CD4-positive, alpha-beta memory T cell (primary cell): ENCODE measurements around the gene TACC2. TPM values are rescaled to one million over a fixed set of nuclear protein-coding genes. Genes with fewer than 3 reads are reported as not detected.

ENCODE experiments used
- CTCF ChIA-PET: fragments of 350-600 bp; sonication (Branson Sonifier 250); formaldehyde crosslinking; loops from one replicate; lab custom pipeline; 2021; ENCODE audit warnings: inconsistent platforms; ENCODE audit not compliant: partially characterized antibody; lab: Charles Lee
- POLR2A ChIA-PET: fragments of 350-600 bp; sonication (Branson Sonifier 250); formaldehyde crosslinking; loops from one replicate; lab custom pipeline; 2021; ENCODE audit not compliant: partially characterized antibody; lab: Charles Lee
- DNase-seq, 5 donors: peaks; one replicate each; pipeline versions ENCODE4 v3.0.0 to v3.0.0-alpha.2; 2020 to 2022; ENCODE audit warnings: mixed read lengths in 1 of 5
- H3K27ac ChIP-seq: one replicate; pipeline ENCODE4 v1.7.0; 2013; ENCODE audit warnings: low read depth, low read length
- H3K27me3 ChIP-seq: 2 replicates; pipeline ENCODE4 v1.7.0; 2013; ENCODE audit warnings: mild to moderate bottlenecking, low read length, moderate library complexity; ENCODE audit not compliant: insufficient read depth
- H3K36me3 ChIP-seq: 2 replicates; pipeline ENCODE4 v1.7.0; 2013; ENCODE audit warnings: mild to moderate bottlenecking, low read length, moderate library complexity; ENCODE audit not compliant: insufficient read depth
- H3K4me1 ChIP-seq: 2 replicates; pipeline ENCODE4 v1.7.0; 2013; ENCODE audit warnings: mild to moderate bottlenecking, low read length, moderate library complexity; ENCODE audit not compliant: insufficient read depth
- H3K4me3 ChIP-seq, 2 donors: one replicate each; pipeline ENCODE4 v1.7.0; 2013; ENCODE audit warnings: low read length in 2 of 2, mild to moderate bottlenecking in 1 of 2
- H3K9me3 ChIP-seq, 2 donors: one replicate each; pipeline ENCODE4 v1.7.0; 2013; ENCODE audit warnings: low read length in 2 of 2, control low read depth in 1 of 2; ENCODE audit not compliant: control insufficient read depth in 1 of 2
- H3K27ac Mint-ChIP-seq, 7 donors: one replicate each; pipeline ENCODE4 v1.8.0; 2020 to 2021; ENCODE audit warnings: mixed read lengths in 7 of 7, mild to moderate bottlenecking in 6 of 7, inconsistent platforms in 3 of 7, moderate library complexity in 3 of 7
- H3K27me3 Mint-ChIP-seq, 2 donors: one replicate each; pipeline ENCODE4 v1.8.0; 2020 to 2021; ENCODE audit warnings: mixed read lengths in 2 of 2
- H3K36me3 Mint-ChIP-seq, 2 donors: one replicate each; pipeline ENCODE4 v1.8.0; 2020 to 2021; ENCODE audit warnings: mixed read lengths in 2 of 2, inconsistent platforms in 1 of 2, mild to moderate bottlenecking in 1 of 2
- H3K4me1 Mint-ChIP-seq, 4 donors: one replicate each; pipeline ENCODE4 v1.8.0; 2020 to 2021; ENCODE audit warnings: mixed read lengths in 4 of 4, mild to moderate bottlenecking in 1 of 4
- H3K4me3 Mint-ChIP-seq, 8 donors: one replicate each; pipeline ENCODE4 v1.8.0; 2020 to 2021; ENCODE audit warnings: mixed read lengths in 8 of 8, mild to moderate bottlenecking in 7 of 8, moderate library complexity in 6 of 8, inconsistent platforms in 3 of 8
- H3K9me3 Mint-ChIP-seq, 8 donors: one replicate each; pipeline ENCODE4 v1.8.0; 2020 to 2021; ENCODE audit warnings: mixed read lengths in 8 of 8, mild to moderate bottlenecking in 5 of 8, inconsistent platforms in 3 of 8, moderate library complexity in 1 of 8
- intact Hi-C: fragments of 100-400 bp; cut with micrococcal nuclease; formaldehyde crosslinking; loops from one replicate; pipeline ENCODE4 v1.15.1; 2023
- polyA plus RNA-seq, 2 donors: library from polyadenylated mRNA; unstranded; fragments of 300-500 nt; fragmentation: Illumina TruSeq; gene quantifications; one replicate each; pipeline ENCODE4 v1.2.3, GENCODE V29; 2021
- total RNA-seq, 2 experiments: library from RNA; stranded (reverse); gene quantifications; one replicate each; pipeline ENCODE4 v1.2.3, GENCODE V29; 2021

TACC2 gene
- total and polyA plus RNA-seq, 4 experiments from 2014 or later, result not detected

DNA sequence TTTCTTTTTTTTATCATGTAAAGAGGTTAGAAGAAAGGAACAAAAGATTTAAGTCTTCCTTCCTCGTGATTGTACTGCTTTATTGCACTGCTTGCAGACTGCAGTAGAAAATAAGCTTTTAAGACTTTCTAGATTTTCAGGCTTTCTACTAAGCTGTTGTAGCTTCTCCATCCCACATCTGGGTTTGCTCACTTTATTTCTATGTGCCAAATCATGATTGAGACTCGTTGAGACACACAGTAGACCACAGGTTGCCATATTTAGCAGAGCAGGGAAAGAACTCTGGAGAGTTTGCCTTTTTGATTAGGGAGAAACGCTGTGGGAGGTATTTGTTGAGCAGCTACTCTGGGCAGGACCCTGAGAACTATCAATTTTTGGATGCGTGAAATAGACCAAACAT is 192.9 kb downstream of the TACC2 start:
- H3K4me1 Mint-ChIP-seq, result no peaks in the 10 kb centered on the region
- H3K4me3 Mint-ChIP-seq, result no peak overlapping the region
- peaks cover 0 to 2% (median 0%) of the 10 kb centered on the region in 8 donors for H3K9me3 Mint-ChIP-seq
- CTCF ChIA-PET, result interaction anchor here (0.6 kb wide), 1 partner anchor 370 kb away, joined by 3 read pairs; no protein-coding TSS in a partner anchor
- Histone ChIP-seq H3K27ac (no peak overlapping the region), H3K4me1 (no peaks in the 10 kb centered on the region), H3K36me3 (no peaks in the 10 kb centered on the region), H3K27me3 (no peaks in the 10 kb centered on the region), H3K4me3 (no peak overlapping the region), H3K9me3 (no peaks in the 10 kb centered on the region)
- no peaks in the 10 kb centered on the region for H3K36me3 Mint-ChIP-seq
- H3K27me3 Mint-ChIP-seq, result peaks cover 4 to 6% of the 10 kb centered on the region in 2 donors
- intact Hi-C loops, result no loop called here
- no peak overlapping the region for H3K27ac Mint-ChIP-seq
- no peak for DNase-seq
- POLR2A ChIA-PET, result no interaction called here

GRCh38 chr10:122182308-122182707 is 193.3 kb downstream of the TACC2 start:
- peaks cover 1 to 3% of the 10 kb centered on the region in 2 donors for H3K27me3 Mint-ChIP-seq
- no peak for DNase-seq
- no peaks in the 10 kb centered on the region for H3K36me3 Mint-ChIP-seq
- H3K9me3 Mint-ChIP-seq, result peaks cover 0 to 2% (median 0%) of the 10 kb centered on the region in 8 donors
- POLR2A ChIA-PET, result no interaction called here
- Histone ChIP-seq H3K4me3 (no peak overlapping the region), H3K4me1 (no peaks in the 10 kb centered on the region), H3K9me3 (no peaks in the 10 kb centered on the region), H3K36me3 (no peaks in the 10 kb centered on the region), H3K27ac (no peak overlapping the region), H3K27me3 (no peaks in the 10 kb centered on the region)
- no peak overlapping the region for H3K4me3 Mint-ChIP-seq
- no peak overlapping the region for H3K27ac Mint-ChIP-seq
- intact Hi-C loops, result no loop called here
- CTCF ChIA-PET, result no interaction called here
- no peaks in the 10 kb centered on the region for H3K4me1 Mint-ChIP-seq

DNA sequence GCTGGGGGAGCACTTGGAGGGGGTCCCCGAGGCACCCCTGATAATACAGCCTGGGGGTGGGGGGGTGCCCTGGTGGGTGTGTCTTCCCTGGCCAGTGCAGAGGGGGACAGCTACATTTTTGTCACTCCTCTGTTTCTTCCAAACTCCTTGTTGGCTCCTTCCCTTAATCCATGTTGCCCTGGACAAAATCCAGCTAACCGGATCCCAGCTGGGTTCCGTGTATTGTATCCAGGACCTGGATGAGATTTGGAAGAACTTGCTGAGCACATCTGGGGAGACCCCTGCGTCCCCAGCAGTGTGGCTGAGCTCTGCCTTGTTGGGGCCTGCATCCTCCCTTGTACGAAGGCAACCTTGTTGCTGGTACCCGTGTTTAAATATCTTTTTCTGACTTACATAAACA is 195.3 kb downstream of the TACC2 start:
- H3K27ac ChIP-seq, result no peak overlapping the region
- ChIA-PET POLR2A (no interaction called here), CTCF (no interaction called here)
- no peak overlapping the region for H3K4me3 ChIP-seq
- Mint-ChIP-seq H3K4me1 (no peaks in the 10 kb centered on the region), H3K27me3 (peaks cover 1 to 3% of the 10 kb centered on the region in 2 donors), H3K9me3 (peaks cover 0 to 2% (median 0%) of the 10 kb centered on the region in 8 donors), H3K36me3 (no peaks in the 10 kb centered on the region), H3K27ac (no peak overlapping the region), H3K4me3 (no peak overlapping the region)
- no peaks in the 10 kb centered on the region for H3K36me3 ChIP-seq
- H3K27me3 ChIP-seq, result no peaks in the 10 kb centered on the region
- intact Hi-C loops, result no loop called here
- H3K4me1 ChIP-seq, result no peaks in the 10 kb centered on the region
- no peak for DNase-seq
- H3K9me3 ChIP-seq, result no peaks in the 10 kb centered on the region

DNA sequence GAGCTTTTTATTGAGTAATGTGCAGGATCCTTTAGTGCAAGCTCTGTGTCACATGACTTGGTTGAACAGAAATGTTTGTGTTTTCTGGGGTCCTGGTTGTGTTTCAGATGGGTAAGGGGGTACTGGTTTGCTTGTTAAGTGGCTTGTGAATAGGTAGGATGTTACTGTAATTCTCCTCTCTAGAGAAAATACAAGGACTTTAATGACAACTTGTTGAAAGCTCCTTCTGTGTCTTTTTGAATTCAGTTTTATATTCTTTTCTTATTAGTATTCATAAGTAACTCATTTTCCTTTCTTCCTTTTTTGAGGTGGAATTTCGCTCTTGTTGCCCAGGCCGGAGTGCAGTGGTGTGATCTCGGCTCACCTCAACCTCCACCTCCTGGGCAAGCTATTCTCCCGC is 196.7 kb downstream of the TACC2 start:
- no peak for DNase-seq
- no peak overlapping the region for H3K27ac ChIP-seq
- Mint-ChIP-seq H3K27me3 (peaks cover 1 to 10% of the 10 kb centered on the region in 2 donors), H3K27ac (no peak overlapping the region), H3K4me1 (no peaks in the 10 kb centered on the region), H3K4me3 (no peak overlapping the region), H3K9me3 (peaks cover 0 to 2% (median 0%) of the 10 kb centered on the region in 8 donors), H3K36me3 (no peaks in the 10 kb centered on the region)
- H3K4me3 ChIP-seq, result no peak overlapping the region
- no peaks in the 10 kb centered on the region for H3K9me3 ChIP-seq
- ChIA-PET CTCF (no interaction called here), POLR2A (no interaction called here)
- no peaks in the 10 kb centered on the region for H3K27me3 ChIP-seq
- H3K36me3 ChIP-seq, result no peaks in the 10 kb centered on the region
- no peaks in the 10 kb centered on the region for H3K4me1 ChIP-seq
- intact Hi-C loops, result no loop called here

DNA sequence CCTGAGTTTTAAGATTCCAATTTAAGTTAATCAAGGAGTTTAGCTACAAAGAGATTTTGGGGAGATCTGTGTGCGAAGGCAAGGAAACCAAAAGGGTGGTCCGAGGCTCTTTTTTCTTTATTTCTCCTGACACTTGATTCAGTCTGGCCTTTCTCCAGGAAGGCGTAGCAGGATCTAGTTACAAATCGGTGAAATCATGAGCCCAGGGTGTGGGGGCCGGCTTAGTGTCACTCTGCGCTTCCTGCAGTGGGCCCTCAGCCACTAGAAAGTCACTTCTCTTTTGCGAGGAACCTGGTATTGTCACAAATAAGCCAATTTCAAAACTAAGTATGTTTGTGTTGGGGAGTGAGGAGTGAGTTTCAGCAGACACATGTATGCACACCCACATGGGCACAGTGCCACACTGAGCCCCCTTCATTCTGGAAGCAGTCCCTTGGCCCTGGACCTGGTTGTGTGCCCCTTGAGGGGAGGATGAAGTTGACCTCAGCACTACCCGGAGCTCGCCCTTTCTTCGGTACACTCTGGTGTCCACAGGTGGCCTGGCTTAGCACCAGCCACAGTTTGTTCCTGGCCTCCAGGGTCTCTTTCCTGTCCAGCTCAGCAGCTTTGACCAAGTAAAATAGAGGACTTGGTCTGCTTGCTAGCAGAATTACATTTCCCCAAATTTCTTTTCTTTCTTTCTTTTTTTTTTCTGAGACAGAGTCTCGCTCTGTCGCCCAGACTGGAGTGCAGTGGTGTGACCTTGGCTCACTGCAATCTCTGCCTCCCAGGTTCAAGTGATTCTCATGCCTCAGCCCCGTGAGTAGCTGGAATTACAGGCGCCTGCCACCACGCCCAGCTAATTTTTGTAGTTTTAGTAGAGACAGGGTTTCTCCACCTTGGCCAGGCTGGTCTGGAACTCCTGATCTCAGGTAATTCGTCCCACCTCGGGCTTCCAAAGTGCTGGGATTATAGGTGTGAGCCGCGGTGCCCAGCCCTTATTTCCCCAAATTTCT is 198.2 kb downstream of the TACC2 start:
- no peaks in the 10 kb centered on the region for H3K36me3 ChIP-seq
- H3K4me1 ChIP-seq, result no peaks in the 10 kb centered on the region
- H3K27ac ChIP-seq, result no peak overlapping the region
- Mint-ChIP-seq H3K4me3 (no peak overlapping the region), H3K27ac (no peak overlapping the region), H3K27me3 (peaks cover 1 to 10% of the 10 kb centered on the region in 2 donors), H3K4me1 (no peaks in the 10 kb centered on the region), H3K9me3 (no peaks in the 10 kb centered on the region), H3K36me3 (no peaks in the 10 kb centered on the region)
- no peak overlapping the region for H3K4me3 ChIP-seq
- H3K27me3 ChIP-seq, result no peaks in the 10 kb centered on the region
- ChIA-PET CTCF (no interaction called here), POLR2A (no interaction called here)
- intact Hi-C loops, result no loop called here
- H3K9me3 ChIP-seq, result no peaks in the 10 kb centered on the region
- DNase-seq, result no peak

DNA sequence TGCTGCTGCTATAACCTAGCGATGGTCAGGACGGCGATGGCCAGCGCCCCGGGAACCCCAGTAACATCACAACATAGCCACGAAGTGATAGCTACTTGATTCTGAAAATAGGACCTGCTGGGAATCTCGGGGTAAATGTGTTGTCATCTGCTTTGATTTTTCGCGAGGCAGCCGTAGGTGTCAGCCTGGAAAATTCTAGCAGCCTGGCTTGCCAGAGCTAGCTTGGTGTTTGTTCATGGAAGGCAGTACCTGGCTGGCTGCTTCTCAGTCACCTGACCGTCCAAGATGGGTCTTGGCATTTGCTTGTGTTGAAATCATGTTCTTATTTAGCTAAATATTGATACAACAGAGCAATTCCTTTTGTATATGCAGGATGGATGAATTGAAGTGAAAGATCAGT is 199.7 kb downstream of the TACC2 start:
- Mint-ChIP-seq H3K4me3 (no peak overlapping the region), H3K4me1 (no peaks in the 10 kb centered on the region), H3K9me3 (no peaks in the 10 kb centered on the region), H3K27ac (no peak overlapping the region), H3K27me3 (peaks cover 3 to 10% of the 10 kb centered on the region in 2 donors), H3K36me3 (no peaks in the 10 kb centered on the region)
- no peaks in the 10 kb centered on the region for H3K27me3 ChIP-seq
- ChIA-PET POLR2A (no interaction called here), CTCF (no interaction called here)
- H3K27ac ChIP-seq, result no peak overlapping the region
- DNase-seq, result no peak
- H3K36me3 ChIP-seq, result no peaks in the 10 kb centered on the region
- intact Hi-C loops, result no loop called here
- H3K9me3 ChIP-seq, result no peaks in the 10 kb centered on the region
- no peaks in the 10 kb centered on the region for H3K4me1 ChIP-seq
- H3K4me3 ChIP-seq, result no peak overlapping the region

DNA sequence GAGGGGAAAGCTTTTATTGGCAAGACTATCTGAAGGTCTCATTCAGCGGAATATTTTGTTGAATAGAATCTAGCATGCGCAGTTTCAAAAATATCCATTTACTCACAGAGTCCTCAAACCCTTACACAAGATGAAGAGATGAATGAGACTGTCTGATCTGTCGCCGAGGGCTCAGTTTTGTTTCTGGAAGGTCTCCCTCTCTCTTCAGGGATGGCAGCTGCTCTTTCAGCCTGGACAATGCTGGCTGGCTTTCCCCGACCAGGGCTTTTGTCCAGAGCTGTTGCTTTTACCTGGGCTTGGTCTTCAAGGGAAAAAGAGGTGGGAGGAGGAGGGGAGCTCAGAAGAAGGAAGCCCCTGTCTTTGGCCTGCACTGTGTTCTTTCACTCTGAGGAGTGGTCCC is 200.2 kb downstream of the TACC2 start:
- no peak overlapping the region for H3K27ac ChIP-seq
- intact Hi-C loops, result no loop called here
- Mint-ChIP-seq H3K9me3 (no peaks in the 10 kb centered on the region), H3K4me3 (no peak overlapping the region), H3K4me1 (no peaks in the 10 kb centered on the region), H3K27ac (no peak overlapping the region), H3K27me3 (peaks cover 3 to 10% of the 10 kb centered on the region in 2 donors), H3K36me3 (no peaks in the 10 kb centered on the region)
- H3K4me1 ChIP-seq, result no peaks in the 10 kb centered on the region
- H3K4me3 ChIP-seq, result no peak overlapping the region
- no peaks in the 10 kb centered on the region for H3K36me3 ChIP-seq
- ChIA-PET CTCF (no interaction called here), POLR2A (no interaction called here)
- DNase-seq, result no peak
- H3K9me3 ChIP-seq, result no peaks in the 10 kb centered on the region
- H3K27me3 ChIP-seq, result no peaks in the 10 kb centered on the region
